HG02798 (cell line): ENCODE results near the gene FUCA1.
"Not testable (repeated sequence)": the region's sequence is repeated elsewhere in the genome, so short reads cannot be mapped to it uniquely, and the experiment has no call there.

Experiments
- ATAC-seq: cut with Tn5 transposase; IDR thresholded peaks from one replicate; pipeline ENCODE4 v1.9.1; 2021; ENCODE audit warnings: mild to moderate bottlenecking; ENCODE audit not compliant: unreplicated experiment, poor library complexity

FUCA1 gene

GRCh38 chr1:23805025-23805424 lies 63.1 kb downstream of the FUCA1 start:
- no peak for ATAC-seq

DNA sequence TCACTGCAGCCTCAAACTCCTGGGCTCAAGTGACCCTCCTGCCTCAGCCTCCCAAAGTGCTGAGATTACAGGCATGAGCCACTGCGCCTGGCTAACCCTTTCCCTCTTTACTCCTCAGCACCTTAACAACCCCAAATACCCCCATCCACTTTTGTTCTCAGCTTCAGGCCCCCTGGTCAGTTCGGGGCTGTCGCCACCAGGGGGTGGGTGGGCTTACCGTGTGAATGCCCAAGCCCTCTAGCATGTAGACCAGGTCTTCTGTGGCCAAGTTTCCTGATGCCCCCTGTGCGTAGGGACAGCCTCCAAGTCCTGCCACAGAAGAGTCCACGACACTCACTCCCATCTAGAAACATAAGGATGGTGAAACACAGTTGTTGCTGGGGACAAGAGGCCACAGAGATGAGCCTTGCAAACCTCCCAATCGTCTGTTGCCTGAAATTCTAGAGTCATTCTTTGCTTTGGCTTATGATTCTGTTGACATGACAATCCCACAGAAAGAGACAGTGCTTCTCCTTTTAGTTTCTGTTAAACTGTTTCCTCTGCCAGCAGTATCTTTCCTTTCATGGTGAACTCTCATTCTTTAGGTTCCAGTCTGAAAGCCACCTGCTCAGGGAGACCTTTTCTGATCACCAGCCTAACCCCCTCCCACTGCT lies 63.8 kb downstream of the FUCA1 start:
- no peak for ATAC-seq

GRCh38 chr1:23803674-23804073 lies 64.4 kb downstream of the FUCA1 start:
- ATAC-seq = no peak

- not testable (repeated sequence) for ATAC-seq
Observed at GRCh38 chr1:23802809-23803342, 65.2 kb downstream of the FUCA1 start.

GRCh38 chr1:23801876-23802275 lies 66.2 kb downstream of the FUCA1 start:
- ATAC-seq = no peak

DNA sequence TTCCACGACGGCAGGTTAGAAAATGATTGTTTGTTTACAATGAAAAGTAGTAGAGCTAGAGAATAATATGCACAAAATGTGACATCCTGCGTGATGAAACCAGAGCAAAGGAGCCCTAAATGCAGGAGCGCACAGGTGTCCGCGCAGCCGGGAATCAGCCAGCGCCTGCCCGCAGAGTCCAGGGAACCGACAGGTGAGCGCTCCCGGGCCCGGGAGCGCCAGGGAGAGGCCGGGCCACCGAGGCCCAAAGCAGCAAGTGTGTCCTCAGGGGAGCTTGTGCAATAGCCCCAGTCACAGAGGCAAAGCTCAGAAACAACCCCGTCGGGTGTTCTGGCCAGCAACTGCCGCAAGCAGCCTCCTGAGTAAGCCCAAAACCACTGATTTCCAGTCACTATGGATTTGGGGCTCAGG lies 66.7 kb downstream of the FUCA1 start:
- ATAC-seq = no peak

DNA sequence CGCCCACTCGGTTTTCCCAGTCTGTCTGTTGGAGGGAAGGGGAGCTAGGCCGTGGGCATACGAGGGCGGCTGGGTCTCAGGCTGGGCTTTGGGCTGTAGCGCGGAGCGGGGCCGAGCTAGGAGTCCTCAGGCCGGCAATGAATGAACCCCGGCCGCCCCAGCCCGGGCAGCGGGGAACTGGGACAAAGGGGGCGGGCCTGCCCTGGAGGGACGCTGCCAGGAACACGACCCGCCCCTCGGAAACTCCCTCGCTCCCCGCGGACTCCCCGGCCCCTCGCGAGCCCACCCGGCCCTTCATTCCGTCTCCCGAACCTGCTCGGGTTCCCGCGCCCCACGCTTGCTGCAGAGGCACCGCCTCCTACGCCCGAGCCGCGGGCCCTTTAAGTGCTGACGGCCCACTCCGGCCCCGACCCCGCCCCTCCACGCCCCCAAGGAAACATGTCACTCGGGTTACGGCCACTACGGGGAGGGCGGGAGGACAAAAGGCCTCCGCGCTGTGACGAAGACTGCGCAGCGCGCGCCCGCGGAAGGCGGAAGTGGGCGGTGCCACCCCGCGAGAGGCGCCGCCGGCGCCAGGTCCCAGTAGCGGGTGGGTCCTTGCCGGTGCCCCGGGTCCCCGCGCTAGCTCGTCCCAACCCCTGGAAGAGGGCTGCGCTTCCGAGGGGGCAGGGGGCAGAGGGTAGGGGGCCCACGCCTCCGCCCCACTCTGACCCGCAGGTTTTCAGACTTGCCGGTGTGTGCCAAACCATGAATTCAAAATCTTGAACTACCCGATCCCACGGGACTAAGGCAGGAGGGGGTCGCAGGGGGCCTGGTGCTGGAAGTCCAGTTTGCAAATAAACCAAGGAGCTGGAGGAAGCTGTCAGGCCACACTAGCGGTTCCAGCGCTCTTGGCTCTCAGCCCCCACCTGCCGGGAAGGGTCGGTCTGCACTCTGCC lies 67.4 kb downstream of the FUCA1 start, which contains the start of gene GALE:
Gene GALE, minus strand, starts transcription at position 355 of the 938 bp plus-strand sequence. CDS start 1,747 bp downstream, outside the sequence.
- ATAC-seq = peak; percentile 84

- ATAC-seq = no peak
Observed at GRCh38 chr1:23799570-23800399, 68.3 kb downstream of the FUCA1 start.

GRCh38 chr1:23799255-23799569 lies 68.9 kb downstream of the FUCA1 start:
- ATAC-seq = no peak

GRCh38 chr1:23798662-23799142 lies 69.4 kb downstream of the FUCA1 start:
- no peak for ATAC-seq

GRCh38 chr1:23797478-23798448 lies 70.3 kb downstream of the FUCA1 start:
- ATAC-seq = no peak

GRCh38 chr1:23796466-23797271 lies 71.4 kb downstream of the FUCA1 start:
- ATAC-seq = no peak

DNA sequence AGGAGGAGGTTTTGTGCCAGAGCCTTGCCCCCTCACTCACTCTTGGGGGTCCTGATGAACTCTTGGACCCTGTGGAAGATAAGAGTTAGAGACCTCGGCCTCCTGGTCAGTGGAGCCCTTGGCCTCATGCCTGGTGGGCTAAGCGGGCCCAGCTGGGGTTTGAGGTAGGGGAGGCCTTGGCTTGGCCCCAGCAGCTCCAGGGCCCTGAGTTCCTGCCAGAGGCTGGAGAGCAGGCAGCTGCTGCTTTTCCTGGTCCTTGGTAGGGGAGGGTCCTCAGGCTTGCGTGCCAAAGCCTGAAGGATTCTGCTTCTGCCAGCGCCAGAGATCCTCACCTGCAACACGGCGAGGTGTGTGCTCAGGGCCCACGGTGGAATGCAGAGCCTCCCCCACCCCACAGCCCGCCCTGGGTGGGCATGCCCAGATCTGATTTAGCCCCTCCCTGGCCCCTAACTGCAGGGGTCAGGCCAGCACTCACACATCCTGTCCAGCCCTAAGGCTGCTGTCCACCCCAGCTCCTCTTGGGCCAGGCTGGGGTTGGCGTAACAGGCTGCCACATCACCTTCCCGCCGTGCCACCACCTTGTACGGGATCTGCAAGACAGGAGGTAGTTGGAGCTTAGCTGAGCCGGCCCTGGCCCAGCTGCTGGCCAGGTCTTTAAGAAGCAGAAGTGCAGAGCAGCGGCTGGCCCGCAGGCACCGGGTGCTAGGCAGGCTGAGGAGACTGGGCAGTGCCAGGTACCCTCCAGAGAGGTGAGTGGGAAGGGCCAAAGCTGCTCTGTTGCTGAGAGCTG lies 72.2 kb downstream of the FUCA1 start:
- no peak for ATAC-seq
